Erythroblast (primary cell): ENCODE results near the gene ERI2.

Experiments used
- GATA1 ChIP-seq: IDR thresholded peaks from 2 replicates; pipeline ENCODE4 v1.6.1; 2011; ENCODE audit warnings: low read depth, mild to moderate bottlenecking, control low read depth, low read length, moderate library complexity
- POLR2A ChIP-seq: IDR thresholded peaks from 2 replicates; pipeline ENCODE4 v1.6.1; 2011; ENCODE audit warnings: mild to moderate bottlenecking, low read length

GRCh38 chr16:20803561-20804214 lies 2.6 kb downstream of the ERI2 start:
- TF ChIP-seq POLR2A (no peak), GATA1 (no peak)
